Lung (tissue), 12 donors: Measurements from ENCODE around the gene SLC36A2. TPM values are rescaled to one million over a fixed set of nuclear protein-coding genes. Genes with fewer than 3 reads are reported as not detected.

Experiments used
- ATAC-seq: fragments of 200-7000 bp; cut with Tn5 transposase; one replicate; pipeline ENCODE4 v1.9.1; 2020; ENCODE audit warnings: moderate number of reproducible peaks; ENCODE audit not compliant: insufficient read depth, low FRiP score
- DNase-seq, 3 donors: peaks; one replicate each; pipeline ENCODE4 v3.0.0-alpha.2; 2013 to 2017
- H3K27ac ChIP-seq, 2 donors: one replicate each; pipeline ENCODE4 v1.5.1; 2013; ENCODE audit warnings: mild to moderate bottlenecking in 2 of 2, moderate library complexity in 2 of 2, control low read depth in 1 of 2, inconsistent platforms in 1 of 2, low read depth in 1 of 2, low read length in 1 of 2
- H3K27me3 ChIP-seq, 3 donors: one replicate each; pipeline ENCODE4 v1.5.1; 2013; ENCODE audit warnings: low read length in 2 of 3; ENCODE audit not compliant: control insufficient read depth in 3 of 3, insufficient read depth in 3 of 3
- H3K36me3 ChIP-seq, 4 donors: one replicate each; pipeline ENCODE4 v1.5.1; 2013; ENCODE audit warnings: low read length in 4 of 4, mild to moderate bottlenecking in 1 of 4, moderate library complexity in 1 of 4; ENCODE audit not compliant: control insufficient read depth in 4 of 4, insufficient read depth in 4 of 4
- H3K4me1 ChIP-seq, 5 donors: one replicate each; pipeline ENCODE4 v1.5.1; 2013; ENCODE audit warnings: low read length in 5 of 5, mild to moderate bottlenecking in 2 of 5, moderate library complexity in 1 of 5; ENCODE audit not compliant: control insufficient read depth in 5 of 5, insufficient read depth in 5 of 5
- H3K4me3 ChIP-seq: one replicate; pipeline ENCODE4 v1.5.1; 2013; ENCODE audit warnings: mild to moderate bottlenecking, control low read depth, moderate library complexity
- H3K9ac ChIP-seq, 2 donors: one replicate each; pipeline ENCODE4 v1.5.1; 2013; ENCODE audit warnings: low read length in 2 of 2, control low read depth in 1 of 2; ENCODE audit not compliant: insufficient read depth in 1 of 2
- H3K9me3 ChIP-seq, 4 donors: one replicate each; pipeline ENCODE4 v1.5.1; 2013; ENCODE audit warnings: low read length in 3 of 4, mild to moderate bottlenecking in 1 of 4, moderate library complexity in 1 of 4; ENCODE audit not compliant: control insufficient read depth in 4 of 4, insufficient read depth in 3 of 4
- WGBS, 2 donors: extraction: QIAGEN DNeasy Blood & Tissue Kit; methylation state at CpG; one replicate each; pipeline ENCODE4 v1.1.7; 2013; 5-methylcytosine and 5-hydroxymethylcytosine counted together
- polyA plus RNA-seq, 2 donors: library from polyadenylated mRNA; stranded (reverse); fragments of 200-250 nt; gene quantifications; one replicate each; pipeline ENCODE4 v1.2.1, GENCODE V29; 2013
- total RNA-seq, 2 donors: library from RNA; depleted of rRNA in 1 of 2; stranded (reverse); fragments of >200 nt in 1 of 2; gene quantifications; one replicate each; pipeline ENCODE4 v1.2.1, GENCODE V29; 2014 to 2021
- TF ChIP-seq, protein P1 (sequence below): IDR thresholded peaks from 2 replicates; pipeline ENCODE4 v1.5.1; 2012; ENCODE audit warnings: mild to moderate bottlenecking; ENCODE audit errors: control extremely low read depth, extremely low read depth
- donor health status: control.
- donor health status: control.
- donor health status: Bipolar disorder and iron deficiency.
- donor health status: healthy.
- donor health status: DM: yes; HTN: yes; CAD: no.

SLC36A2 gene
- total and polyA plus RNA-seq, 4 donors: not detected

DNA sequence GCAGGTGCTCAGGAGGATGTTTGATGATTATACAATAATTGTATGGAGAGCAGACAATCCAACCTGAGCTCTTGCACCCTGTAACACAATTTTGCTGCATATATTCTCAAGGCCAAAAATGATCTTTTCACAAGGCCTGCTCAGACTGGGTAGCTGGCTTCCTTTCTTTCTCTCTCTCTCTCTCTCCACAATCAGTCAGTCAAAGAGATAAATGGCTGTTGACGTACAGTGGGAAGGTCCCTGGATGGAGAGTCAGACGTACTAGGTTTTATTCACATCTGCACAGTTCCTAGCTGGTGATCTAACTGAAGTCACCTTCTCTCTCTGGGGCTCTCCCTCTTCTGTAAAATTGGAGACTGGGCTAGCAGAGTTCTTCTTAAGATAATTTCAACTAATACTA is 19.8 kb downstream of the SLC36A2 start:
- WGBS, 2 donors: 64 to 74% methylated on average over 2 of the region's 2 CpGs

DNA sequence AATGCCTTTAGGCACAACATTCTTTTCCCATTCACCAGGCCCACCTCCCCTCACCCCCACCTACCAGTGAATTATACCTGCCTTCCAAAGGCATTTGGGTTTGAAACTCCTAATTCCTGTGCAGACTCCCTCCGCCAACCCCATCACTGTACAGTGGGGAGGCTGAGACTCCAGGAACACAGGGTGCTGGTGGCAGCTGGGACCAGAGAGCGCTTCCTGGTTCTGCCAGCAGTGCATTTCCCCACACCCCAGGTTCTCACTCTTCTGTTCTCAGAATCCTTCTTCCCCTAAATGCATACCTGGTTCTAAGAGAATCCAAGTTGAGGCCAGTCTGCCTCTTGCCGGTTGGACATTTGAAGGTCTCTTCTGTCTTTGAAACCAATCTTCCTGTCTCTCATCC is 21.1 kb downstream of the SLC36A2 start:
- H3K4me1 ChIP-seq: no peaks in the 10 kb centered on the region
- H3K27me3 ChIP-seq: no peaks in the 10 kb centered on the region
- no peaks in the 10 kb centered on the region for H3K36me3 ChIP-seq
- H3K9ac ChIP-seq: no peak overlapping the region
- no peak overlapping the region for H3K4me3 ChIP-seq
- TF ChIP-seq, protein P1, sequence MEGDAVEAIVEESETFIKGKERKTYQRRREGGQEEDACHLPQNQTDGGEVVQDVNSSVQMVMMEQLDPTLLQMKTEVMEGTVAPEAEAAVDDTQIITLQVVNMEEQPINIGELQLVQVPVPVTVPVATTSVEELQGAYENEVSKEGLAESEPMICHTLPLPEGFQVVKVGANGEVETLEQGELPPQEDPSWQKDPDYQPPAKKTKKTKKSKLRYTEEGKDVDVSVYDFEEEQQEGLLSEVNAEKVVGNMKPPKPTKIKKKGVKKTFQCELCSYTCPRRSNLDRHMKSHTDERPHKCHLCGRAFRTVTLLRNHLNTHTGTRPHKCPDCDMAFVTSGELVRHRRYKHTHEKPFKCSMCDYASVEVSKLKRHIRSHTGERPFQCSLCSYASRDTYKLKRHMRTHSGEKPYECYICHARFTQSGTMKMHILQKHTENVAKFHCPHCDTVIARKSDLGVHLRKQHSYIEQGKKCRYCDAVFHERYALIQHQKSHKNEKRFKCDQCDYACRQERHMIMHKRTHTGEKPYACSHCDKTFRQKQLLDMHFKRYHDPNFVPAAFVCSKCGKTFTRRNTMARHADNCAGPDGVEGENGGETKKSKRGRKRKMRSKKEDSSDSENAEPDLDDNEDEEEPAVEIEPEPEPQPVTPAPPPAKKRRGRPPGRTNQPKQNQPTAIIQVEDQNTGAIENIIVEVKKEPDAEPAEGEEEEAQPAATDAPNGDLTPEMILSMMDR: no peak
- DNase-seq (no peak), ATAC-seq (no peak)
- peaks cover 0 to 3% (median 0%) of the 10 kb centered on the region in 4 donors for H3K9me3 ChIP-seq
- H3K27ac ChIP-seq: no peak overlapping the region
- 85 to 92% methylated on average over 3 of the region's 3 CpGs for WGBS, 2 donors

More for the DNA sequence above, 19.8 kb downstream of the SLC36A2 start:
- no peak overlapping the region for H3K27ac ChIP-seq
- DNase-seq (no peak), ATAC-seq (no peak)
- H3K27me3 ChIP-seq: no peaks in the 10 kb centered on the region
- H3K9ac ChIP-seq: no peak overlapping the region
- no peak overlapping the region for H3K4me3 ChIP-seq
- TF ChIP-seq, protein P1: no peak
- H3K9me3 ChIP-seq: no peaks in the 10 kb centered on the region
- H3K36me3 ChIP-seq: no peaks in the 10 kb centered on the region
- no peaks in the 10 kb centered on the region for H3K4me1 ChIP-seq

- WGBS, 2 donors: 86 to 90% methylated on average over 4 of the region's 4 CpGs
- H3K36me3 ChIP-seq: no peaks in the 10 kb centered on the region
- TF ChIP-seq, protein P1: no peak
- peaks cover 0 to 3% (median 0%) of the 10 kb centered on the region in 4 donors for H3K9me3 ChIP-seq
- no peak for DNase-seq
- H3K27ac ChIP-seq: no peak overlapping the region
- no peak overlapping the region for H3K4me3 ChIP-seq
- no peaks in the 10 kb centered on the region for H3K27me3 ChIP-seq
- no peak overlapping the region for H3K9ac ChIP-seq
- H3K4me1 ChIP-seq: peaks cover 0 to 5% (median 0%) of the 10 kb centered on the region in 5 donors
- no peak for ATAC-seq
Observed at GRCh38 chr5:151320481-151320880, 26.9 kb downstream of the SLC36A2 start.
